AG04450 (cell line): ENCODE results near the gene TMEM91. TPM values are rescaled to one million over a fixed set of nuclear protein-coding genes. Genes with fewer than 3 reads are reported as not detected.
"Not testable (repeated sequence)": the region's sequence is repeated elsewhere in the genome, so short reads cannot be mapped to it uniquely, and the experiment has no call there.

Source experiments
- CTCF ChIA-PET: fragments of 300-600, 350-600 bp; formaldehyde crosslinking; extraction: SDS; loops from one replicate; lab custom pipeline; 2022; ENCODE audit warnings: antibody characterized with exemption, inconsistent platforms; lab: Charles Lee
- POLR2A ChIA-PET: fragments of 350-600 bp; formaldehyde crosslinking; extraction: SDS; loops from one replicate; lab custom pipeline; 2021; ENCODE audit warnings: antibody characterized with exemption, inconsistent platforms; lab: Yijun Ruan, JAX
- DNase-seq: peaks from one replicate; pipeline ENCODE4 v3.0.0-alpha.2; 2011; ENCODE audit warnings: low read depth, low spot score
- H3K27ac ChIP-seq: one replicate; pipeline ENCODE4 v1.5.1; 2012; ENCODE audit warnings: low read depth, low read length, control low read depth
- H3K27me3 ChIP-seq: one replicate; pipeline ENCODE4 v1.6.0; 2012; ENCODE audit warnings: low read length; ENCODE audit not compliant: control insufficient read depth, insufficient read depth
- H3K4me3 ChIP-seq: 2 replicates; pipeline ENCODE4 v1.5.1; 2011; ENCODE audit warnings: mild to moderate bottlenecking, low read depth, low read length, control low read depth
- H3K9me3 ChIP-seq: 2 replicates; pipeline ENCODE4 v1.5.1; 2012; ENCODE audit warnings: low read length; ENCODE audit not compliant: control insufficient read depth, insufficient read depth
- CTCF ChIP-seq: IDR thresholded peaks from 2 replicates; pipeline ENCODE4 v1.5.1; 2011; ENCODE audit warnings: low read depth, low read length, control low read depth, inconsistent platforms
- polyA plus RNA-seq: library from polyadenylated mRNA; depleted of rRNA; stranded (reverse); fragments of >200 nt; gene quantifications from 2 replicates; pipeline ENCODE4 v1.2.3, GENCODE V29; 2011

The TMEM91 gene
- polyA plus RNA-seq, 1 experiment: 5.2 TPM

- CTCF ChIA-PET: no interaction called here
- H3K9me3 ChIP-seq: no peaks in the 10 kb centered on the region
- H3K4me3 ChIP-seq: no peak overlapping the region
- peak; percentile 81 for DNase-seq
- H3K27me3 ChIP-seq: no peaks in the 10 kb centered on the region
- TF ChIP-seq CTCF: no peak
- H3K27ac ChIP-seq: peak overlapping the region; percentile 95
- POLR2A ChIA-PET: interaction anchor here (1.0 kb wide), 1 partner anchor 71 kb away, joined by 3 read pairs; no protein-coding TSS in a partner anchor
Observed at GRCh38 chr19:41367848-41368301, 8.5 kb upstream of the TMEM91 start.

- ChIA-PET POLR2A (no interaction called here), CTCF (interaction anchor here (0.7 to 1.2 kb wide), 2 partner anchors 15 to 551 kb away, joined by 3 to 5 read pairs; no protein-coding TSS in a partner anchor)
- DNase-seq: no peak
- Histone ChIP-seq H3K27ac (no peak overlapping the region), H3K4me3 (no peak overlapping the region), H3K27me3 (no peaks in the 10 kb centered on the region), H3K9me3 (no peaks in the 10 kb centered on the region)
- TF ChIP-seq CTCF: no peak
Observed at GRCh38 chr19:41369769-41370168, 6.6 kb upstream of the TMEM91 start.

GRCh38 chr19:41371119-41371518 lies 5.2 kb upstream of the TMEM91 start:
- POLR2A ChIA-PET, H3K4me3 ChIP-seq, H3K9me3 ChIP-seq, CTCF ChIA-PET, DNase-seq, H3K27me3 ChIP-seq, H3K27ac ChIP-seq: not testable (repeated sequence)

GRCh38 chr19:41371541-41371940 lies 4.8 kb upstream of the TMEM91 start:
- no peaks in the 10 kb centered on the region for H3K9me3 ChIP-seq
- ChIA-PET POLR2A (no interaction called here), CTCF (no interaction called here)
- H3K27me3 ChIP-seq: no peaks in the 10 kb centered on the region
- no peak overlapping the region for H3K27ac ChIP-seq
- no peak for TF ChIP-seq CTCF
- no peak overlapping the region for H3K4me3 ChIP-seq
- DNase-seq: no peak

GRCh38 chr19:41372501-41372900 lies 3.8 kb upstream of the TMEM91 start:
- H3K27me3 ChIP-seq: no peaks in the 10 kb centered on the region
- ChIA-PET CTCF (interaction anchor here (1.0 to 1.4 kb wide), 3 partner anchors 8 to 20 kb away, joined by 3 read pairs; partner anchors contain the start of gene B9D2), POLR2A (no interaction called here)

More at GRCh38 chr19:41372501-41372900, 3.8 kb upstream of the TMEM91 start:
- Histone ChIP-seq H3K9me3 (no peaks in the 10 kb centered on the region), H3K4me3 (no peak overlapping the region), H3K27ac (no peak overlapping the region)
- DNase-seq: no peak
- no peak for TF ChIP-seq CTCF
